ENCODE measurements around the gene HOXB2. TPM values are rescaled to one million over a fixed set of nuclear protein-coding genes. Genes with fewer than 3 reads are reported as not detected.

Gene HOXB2
- total and polyA plus RNA-seq, 2 of the 8 experiments (the other 6 are each of a cell fraction or from before 2014, with no cell fraction given), result not detected

- TF ChIP-seq, protein P1, sequence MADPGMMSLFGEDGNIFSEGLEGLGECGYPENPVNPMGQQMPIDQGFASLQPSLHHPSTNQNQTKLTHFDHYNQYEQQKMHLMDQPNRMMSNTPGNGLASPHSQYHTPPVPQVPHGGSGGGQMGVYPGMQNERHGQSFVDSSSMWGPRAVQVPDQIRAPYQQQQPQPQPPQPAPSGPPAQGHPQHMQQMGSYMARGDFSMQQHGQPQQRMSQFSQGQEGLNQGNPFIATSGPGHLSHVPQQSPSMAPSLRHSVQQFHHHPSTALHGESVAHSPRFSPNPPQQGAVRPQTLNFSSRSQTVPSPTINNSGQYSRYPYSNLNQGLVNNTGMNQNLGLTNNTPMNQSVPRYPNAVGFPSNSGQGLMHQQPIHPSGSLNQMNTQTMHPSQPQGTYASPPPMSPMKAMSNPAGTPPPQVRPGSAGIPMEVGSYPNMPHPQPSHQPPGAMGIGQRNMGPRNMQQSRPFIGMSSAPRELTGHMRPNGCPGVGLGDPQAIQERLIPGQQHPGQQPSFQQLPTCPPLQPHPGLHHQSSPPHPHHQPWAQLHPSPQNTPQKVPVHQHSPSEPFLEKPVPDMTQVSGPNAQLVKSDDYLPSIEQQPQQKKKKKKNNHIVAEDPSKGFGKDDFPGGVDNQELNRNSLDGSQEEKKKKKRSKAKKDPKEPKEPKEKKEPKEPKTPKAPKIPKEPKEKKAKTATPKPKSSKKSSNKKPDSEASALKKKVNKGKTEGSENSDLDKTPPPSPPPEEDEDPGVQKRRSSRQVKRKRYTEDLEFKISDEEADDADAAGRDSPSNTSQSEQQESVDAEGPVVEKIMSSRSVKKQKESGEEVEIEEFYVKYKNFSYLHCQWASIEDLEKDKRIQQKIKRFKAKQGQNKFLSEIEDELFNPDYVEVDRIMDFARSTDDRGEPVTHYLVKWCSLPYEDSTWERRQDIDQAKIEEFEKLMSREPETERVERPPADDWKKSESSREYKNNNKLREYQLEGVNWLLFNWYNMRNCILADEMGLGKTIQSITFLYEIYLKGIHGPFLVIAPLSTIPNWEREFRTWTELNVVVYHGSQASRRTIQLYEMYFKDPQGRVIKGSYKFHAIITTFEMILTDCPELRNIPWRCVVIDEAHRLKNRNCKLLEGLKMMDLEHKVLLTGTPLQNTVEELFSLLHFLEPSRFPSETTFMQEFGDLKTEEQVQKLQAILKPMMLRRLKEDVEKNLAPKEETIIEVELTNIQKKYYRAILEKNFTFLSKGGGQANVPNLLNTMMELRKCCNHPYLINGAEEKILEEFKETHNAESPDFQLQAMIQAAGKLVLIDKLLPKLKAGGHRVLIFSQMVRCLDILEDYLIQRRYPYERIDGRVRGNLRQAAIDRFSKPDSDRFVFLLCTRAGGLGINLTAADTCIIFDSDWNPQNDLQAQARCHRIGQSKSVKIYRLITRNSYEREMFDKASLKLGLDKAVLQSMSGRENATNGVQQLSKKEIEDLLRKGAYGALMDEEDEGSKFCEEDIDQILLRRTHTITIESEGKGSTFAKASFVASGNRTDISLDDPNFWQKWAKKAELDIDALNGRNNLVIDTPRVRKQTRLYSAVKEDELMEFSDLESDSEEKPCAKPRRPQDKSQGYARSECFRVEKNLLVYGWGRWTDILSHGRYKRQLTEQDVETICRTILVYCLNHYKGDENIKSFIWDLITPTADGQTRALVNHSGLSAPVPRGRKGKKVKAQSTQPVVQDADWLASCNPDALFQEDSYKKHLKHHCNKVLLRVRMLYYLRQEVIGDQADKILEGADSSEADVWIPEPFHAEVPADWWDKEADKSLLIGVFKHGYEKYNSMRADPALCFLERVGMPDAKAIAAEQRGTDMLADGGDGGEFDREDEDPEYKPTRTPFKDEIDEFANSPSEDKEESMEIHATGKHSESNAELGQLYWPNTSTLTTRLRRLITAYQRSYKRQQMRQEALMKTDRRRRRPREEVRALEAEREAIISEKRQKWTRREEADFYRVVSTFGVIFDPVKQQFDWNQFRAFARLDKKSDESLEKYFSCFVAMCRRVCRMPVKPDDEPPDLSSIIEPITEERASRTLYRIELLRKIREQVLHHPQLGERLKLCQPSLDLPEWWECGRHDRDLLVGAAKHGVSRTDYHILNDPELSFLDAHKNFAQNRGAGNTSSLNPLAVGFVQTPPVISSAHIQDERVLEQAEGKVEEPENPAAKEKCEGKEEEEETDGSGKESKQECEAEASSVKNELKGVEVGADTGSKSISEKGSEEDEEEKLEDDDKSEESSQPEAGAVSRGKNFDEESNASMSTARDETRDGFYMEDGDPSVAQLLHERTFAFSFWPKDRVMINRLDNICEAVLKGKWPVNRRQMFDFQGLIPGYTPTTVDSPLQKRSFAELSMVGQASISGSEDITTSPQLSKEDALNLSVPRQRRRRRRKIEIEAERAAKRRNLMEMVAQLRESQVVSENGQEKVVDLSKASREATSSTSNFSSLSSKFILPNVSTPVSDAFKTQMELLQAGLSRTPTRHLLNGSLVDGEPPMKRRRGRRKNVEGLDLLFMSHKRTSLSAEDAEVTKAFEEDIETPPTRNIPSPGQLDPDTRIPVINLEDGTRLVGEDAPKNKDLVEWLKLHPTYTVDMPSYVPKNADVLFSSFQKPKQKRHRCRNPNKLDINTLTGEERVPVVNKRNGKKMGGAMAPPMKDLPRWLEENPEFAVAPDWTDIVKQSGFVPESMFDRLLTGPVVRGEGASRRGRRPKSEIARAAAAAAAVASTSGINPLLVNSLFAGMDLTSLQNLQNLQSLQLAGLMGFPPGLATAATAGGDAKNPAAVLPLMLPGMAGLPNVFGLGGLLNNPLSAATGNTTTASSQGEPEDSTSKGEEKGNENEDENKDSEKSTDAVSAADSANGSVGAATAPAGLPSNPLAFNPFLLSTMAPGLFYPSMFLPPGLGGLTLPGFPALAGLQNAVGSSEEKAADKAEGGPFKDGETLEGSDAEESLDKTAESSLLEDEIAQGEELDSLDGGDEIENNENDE (IDR thresholded peaks at IDR 0.05; ENCODE audit: insufficient replicate concordance, low read length), result no peak
- TF ChIP-seq, protein P2, sequence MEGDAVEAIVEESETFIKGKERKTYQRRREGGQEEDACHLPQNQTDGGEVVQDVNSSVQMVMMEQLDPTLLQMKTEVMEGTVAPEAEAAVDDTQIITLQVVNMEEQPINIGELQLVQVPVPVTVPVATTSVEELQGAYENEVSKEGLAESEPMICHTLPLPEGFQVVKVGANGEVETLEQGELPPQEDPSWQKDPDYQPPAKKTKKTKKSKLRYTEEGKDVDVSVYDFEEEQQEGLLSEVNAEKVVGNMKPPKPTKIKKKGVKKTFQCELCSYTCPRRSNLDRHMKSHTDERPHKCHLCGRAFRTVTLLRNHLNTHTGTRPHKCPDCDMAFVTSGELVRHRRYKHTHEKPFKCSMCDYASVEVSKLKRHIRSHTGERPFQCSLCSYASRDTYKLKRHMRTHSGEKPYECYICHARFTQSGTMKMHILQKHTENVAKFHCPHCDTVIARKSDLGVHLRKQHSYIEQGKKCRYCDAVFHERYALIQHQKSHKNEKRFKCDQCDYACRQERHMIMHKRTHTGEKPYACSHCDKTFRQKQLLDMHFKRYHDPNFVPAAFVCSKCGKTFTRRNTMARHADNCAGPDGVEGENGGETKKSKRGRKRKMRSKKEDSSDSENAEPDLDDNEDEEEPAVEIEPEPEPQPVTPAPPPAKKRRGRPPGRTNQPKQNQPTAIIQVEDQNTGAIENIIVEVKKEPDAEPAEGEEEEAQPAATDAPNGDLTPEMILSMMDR (IDR thresholded peaks at IDR 0.05; ENCODE audit: control extremely low read depth in 1 of 3, insufficient read depth in 1 of 3, low read depth in 1 of 3, low read length in 3 of 3), result no peak
- no peak for TF ChIP-seq TCF12 (IDR thresholded peaks at IDR 0.05; ENCODE audit: low read depth, low read length)
- TF ChIP-seq KDM1A (IDR thresholded peaks at IDR 0.05; ENCODE audit: borderline replicate concordance, low read length), result no peak
- no peak for TF ChIP-seq EZH2 (IDR thresholded peaks at IDR 0.05; ENCODE audit: low read depth, low read length, severe bottlenecking)
- TF ChIP-seq CHD2 (IDR thresholded peaks at IDR 0.05; ENCODE audit: low read length), result no peak
Observed at GRCh38 chr17:48506246-48506645, 38.7 kb downstream of the HOXB2 start (continued).
